GM12878 (cell line): ENCODE measurements around the gene FUT8. TPM values are rescaled to one million over a fixed set of nuclear protein-coding genes. Genes with fewer than 3 reads are reported as not detected.

Experiments used
- ATF7 ChIP-seq: fragments of 450-650 bp; IDR thresholded peaks from 2 replicates; pipeline ENCODE4 v1.6.1; 2016; ENCODE audit warnings: low read depth, mild to moderate bottlenecking
- BMI1 ChIP-seq: fragments of 450-650 bp; IDR thresholded peaks from 2 replicates; pipeline ENCODE4 v1.6.1; 2016; ENCODE audit warnings: mild to moderate bottlenecking, moderate library complexity, borderline replicate concordance
- CEBPB ChIP-seq, 2 experiments: fragments of 150-350 bp in 1 of 2; IDR thresholded peaks; 2 replicates each; pipeline ENCODE4 v1.6.1; 2012 to 2014; ENCODE audit warnings: low read depth in 2 of 2, low read length in 2 of 2, borderline replicate concordance in 1 of 2, inconsistent platforms in 1 of 2
- CREB1 ChIP-seq: IDR thresholded peaks from 2 replicates; pipeline ENCODE4 v1.6.1; 2012; ENCODE audit warnings: low read depth, mild to moderate bottlenecking, inconsistent platforms
- DPF2 ChIP-seq: fragments of 450-650 bp; IDR thresholded peaks from 2 replicates; pipeline ENCODE4 v1.6.1; 2017; ENCODE audit warnings: mild to moderate bottlenecking
- EZH2 ChIP-seq: IDR thresholded peaks from 2 replicates; pipeline ENCODE4 v1.6.1; 2012; ENCODE audit warnings: low read depth, mild to moderate bottlenecking, control low read depth, inconsistent platforms, low read length, borderline replicate concordance; ENCODE audit not compliant: control insufficient read depth
- KAT2A ChIP-seq: conservative IDR thresholded peaks from 2 replicates; pipeline ENCODE4 v1.6.1; 2011; ENCODE audit warnings: low read depth, low read length; ENCODE audit not compliant: control insufficient read depth
- MEF2B ChIP-seq: fragments of 450-650 bp; IDR thresholded peaks from 2 replicates; pipeline ENCODE4 v1.6.1; 2018; ENCODE audit warnings: mild to moderate bottlenecking, moderate library complexity; ENCODE audit not compliant: partially characterized antibody, poor library complexity, severe bottlenecking
- NFYB ChIP-seq: IDR thresholded peaks from 2 replicates; pipeline ENCODE4 v1.6.1; 2011; ENCODE audit warnings: low read depth, mild to moderate bottlenecking, low read length, improper control_type of control experiment, moderate library complexity; ENCODE audit not compliant: insufficient read depth
- NR2C1 ChIP-seq: fragments of 450-650 bp; IDR thresholded peaks from 2 replicates; pipeline ENCODE4 v1.6.1; 2017; ENCODE audit warnings: antibody characterized with exemption, mild to moderate bottlenecking, moderate library complexity
- NRF1 ChIP-seq: conservative IDR thresholded peaks from 2 replicates; pipeline ENCODE4 v1.6.1; 2011; ENCODE audit warnings: mild to moderate bottlenecking, low read depth, low read length, improper control_type of control experiment
- POU2F2 ChIP-seq: IDR thresholded peaks from 3 replicates; pipeline ENCODE4 v1.6.1; 2011; ENCODE audit warnings: low read depth, mild to moderate bottlenecking, low read length, borderline replicate concordance
- RUNX3 ChIP-seq: IDR thresholded peaks from 2 replicates; pipeline ENCODE4 v1.6.1; 2012; ENCODE audit warnings: low read length, inconsistent platforms
- SREBF1 ChIP-seq: IDR thresholded peaks from 2 replicates; pipeline ENCODE4 v1.6.1; 2012; ENCODE audit warnings: mild to moderate bottlenecking, low read length
- SRF ChIP-seq, 2 experiments: IDR thresholded peaks; 2 replicates each; pipeline ENCODE4 v1.6.1; 2011; ENCODE audit warnings: low read depth in 2 of 2, low read length in 2 of 2, mild to moderate bottlenecking in 1 of 2, moderate library complexity in 1 of 2
- TAF1 ChIP-seq: IDR thresholded peaks from 2 replicates; pipeline ENCODE4 v1.6.1; 2011; ENCODE audit warnings: mild to moderate bottlenecking, low read depth, low read length, borderline replicate concordance
- TBL1XR1 ChIP-seq: IDR thresholded peaks from 2 replicates; pipeline ENCODE4 v1.6.1; 2012; ENCODE audit warnings: low read depth, low read length, improper control_type of control experiment
- TCF12 ChIP-seq: IDR thresholded peaks from 2 replicates; pipeline ENCODE4 v1.6.1; 2011; ENCODE audit warnings: low read depth, mild to moderate bottlenecking, low read length
- TCF7 ChIP-seq: IDR thresholded peaks from 2 replicates; pipeline ENCODE4 v1.6.1; 2014; ENCODE audit warnings: antibody characterized with exemption, borderline replicate concordance
- ZNF384 ChIP-seq: IDR thresholded peaks from 2 replicates; pipeline ENCODE4 v1.6.1; 2012; ENCODE audit warnings: low read depth, mild to moderate bottlenecking, low read length, improper control_type of control experiment, borderline replicate concordance
- polyA plus RNA-seq, 11 experiments: library from polyadenylated mRNA; depleted of rRNA in 4 of 11; unstranded in 6 of 11; stranded (reverse) in 5 of 11; fragments of >200 nt; fragmentation: Nextera tagmentation in 4 of 11; fragmentation: Illumina TruSeq in 1 of 11; extraction: Ambion mirVana in 4 of 11; extraction: Trizol in 1 of 11; gene quantifications; 1 replicate in 1 of 11; 2 replicates in 10 of 11; pipeline versions ENCODE4 v1.2.1 to v1.2.3, GENCODE V29; 2011 to 2016; ENCODE audit warnings: inconsistent platforms in 2 of 11, missing spikeins in 2 of 11, low read depth in 1 of 11
- total RNA-seq, 4 experiments: library from RNA; depleted of rRNA in 3 of 4; stranded (reverse); fragments of >200 nt in 3 of 4; fragmentation: Illumina TruSeq in 1 of 4; extraction: Trizol in 1 of 4; gene quantifications; 2 replicates each; pipeline versions ENCODE4 v1.2.1 to v1.2.3, GENCODE V29; 2013 to 2021
- TF ChIP-seq, protein P1 (sequence below): IDR thresholded peaks from 2 replicates; pipeline ENCODE4 v1.6.1; 2011; ENCODE audit warnings: low read depth, low read length, improper control_type of control experiment, borderline replicate concordance
- TF ChIP-seq, protein P2 (sequence below): fragments of 450-650 bp; formaldehyde crosslinking; IDR thresholded peaks from 2 replicates; pipeline ENCODE4 v1.4.0; 2022; ENCODE audit warnings: mild to moderate bottlenecking, moderate library complexity
- TF ChIP-seq, protein P3 (sequence below): fragments of 450-650 bp; IDR thresholded peaks from 2 replicates; pipeline ENCODE4 v1.6.1; 2018; ENCODE audit warnings: borderline replicate concordance, mild to moderate bottlenecking; ENCODE audit not compliant: partially characterized antibody
- TF ChIP-seq, protein P4 (sequence below): IDR thresholded peaks from 2 replicates; pipeline ENCODE4 v1.6.1; 2011; ENCODE audit warnings: borderline replicate concordance, low read depth, mild to moderate bottlenecking, moderate library complexity, low read length; ENCODE audit not compliant: insufficient read depth, poor library complexity, severe bottlenecking

Gene FUT8
- total and polyA plus RNA-seq, 10 of the 15 experiments (the other 5 are each of a cell fraction or from before 2014, with no cell fraction given), result 21.3 to 106 (median 66.3) TPM

DNA sequence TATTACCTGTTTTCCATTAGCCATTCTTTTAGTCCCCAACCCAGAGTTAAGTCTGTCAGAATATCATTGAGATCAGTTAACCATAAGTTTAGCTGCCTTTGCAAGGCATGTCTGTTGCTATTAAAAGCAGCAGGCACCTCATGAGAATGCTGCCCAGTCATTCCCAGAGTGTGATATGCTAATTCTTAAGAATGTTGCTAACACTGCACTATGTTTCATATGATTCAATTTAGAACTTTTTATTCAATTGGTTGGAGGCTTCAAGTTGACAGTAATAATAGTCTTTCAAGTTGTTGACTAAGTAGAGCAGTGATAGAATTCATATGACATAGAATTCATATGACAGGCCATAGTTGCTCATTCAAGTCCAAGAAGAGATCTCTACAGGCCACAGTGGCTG lies 292.3 kb downstream of the FUT8 start (continued):
- TF ChIP-seq NFYB, result no peak
- TF ChIP-seq, protein P1, sequence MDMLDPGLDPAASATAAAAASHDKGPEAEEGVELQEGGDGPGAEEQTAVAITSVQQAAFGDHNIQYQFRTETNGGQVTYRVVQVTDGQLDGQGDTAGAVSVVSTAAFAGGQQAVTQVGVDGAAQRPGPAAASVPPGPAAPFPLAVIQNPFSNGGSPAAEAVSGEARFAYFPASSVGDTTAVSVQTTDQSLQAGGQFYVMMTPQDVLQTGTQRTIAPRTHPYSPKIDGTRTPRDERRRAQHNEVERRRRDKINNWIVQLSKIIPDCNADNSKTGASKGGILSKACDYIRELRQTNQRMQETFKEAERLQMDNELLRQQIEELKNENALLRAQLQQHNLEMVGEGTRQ, result no peak
- no peak for TF ChIP-seq TAF1
- TF ChIP-seq ATF7, result no peak
- no peak for TF ChIP-seq CREB1
- TF ChIP-seq TCF12, result no peak
- no peak for TF ChIP-seq DPF2
- TF ChIP-seq SREBF1, result no peak
- TF ChIP-seq SRF (IDR thresholded peaks at IDR 0.05; ENCODE audit: low read depth in 2 of 2, low read length in 2 of 2), result no peak
- TF ChIP-seq TBL1XR1, result no peak
- TF ChIP-seq CEBPB (IDR thresholded peaks at IDR 0.05; ENCODE audit: borderline replicate concordance in 1 of 2, low read depth in 2 of 2, low read length in 2 of 2), result no peak
- TF ChIP-seq, protein P2, sequence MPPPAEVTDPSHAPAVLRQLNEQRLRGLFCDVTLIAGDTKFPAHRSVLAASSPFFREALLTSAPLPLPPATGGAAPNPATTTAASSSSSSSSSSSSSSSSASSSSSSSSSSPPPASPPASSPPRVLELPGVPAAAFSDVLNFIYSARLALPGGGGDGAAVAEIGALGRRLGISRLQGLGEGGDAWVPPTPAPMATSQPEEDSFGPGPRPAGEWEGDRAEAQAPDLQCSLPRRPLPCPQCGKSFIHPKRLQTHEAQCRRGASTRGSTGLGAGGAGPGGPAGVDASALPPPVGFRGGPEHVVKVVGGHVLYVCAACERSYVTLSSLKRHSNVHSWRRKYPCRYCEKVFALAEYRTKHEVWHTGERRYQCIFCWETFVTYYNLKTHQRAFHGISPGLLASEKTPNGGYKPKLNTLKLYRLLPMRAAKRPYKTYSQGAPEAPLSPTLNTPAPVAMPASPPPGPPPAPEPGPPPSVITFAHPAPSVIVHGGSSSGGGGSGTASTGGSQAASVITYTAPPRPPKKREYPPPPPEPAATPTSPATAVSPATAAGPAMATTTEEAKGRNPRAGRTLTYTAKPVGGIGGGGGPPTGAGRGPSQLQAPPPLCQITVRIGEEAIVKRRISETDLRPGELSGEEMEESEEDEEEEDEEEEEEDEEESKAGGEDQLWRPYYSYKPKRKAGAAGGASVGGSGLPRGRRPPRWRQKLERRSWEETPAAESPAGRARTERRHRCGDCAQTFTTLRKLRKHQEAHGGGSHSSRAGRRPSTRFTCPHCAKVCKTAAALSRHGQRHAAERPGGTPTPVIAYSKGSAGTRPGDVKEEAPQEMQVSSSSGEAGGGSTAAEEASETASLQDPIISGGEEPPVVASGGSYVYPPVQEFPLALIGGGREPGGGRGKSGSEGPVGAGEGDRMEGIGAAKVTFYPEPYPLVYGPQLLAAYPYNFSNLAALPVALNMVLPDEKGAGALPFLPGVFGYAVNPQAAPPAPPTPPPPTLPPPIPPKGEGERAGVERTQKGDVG (CRISPR knock-in tag), result no peak
- TF ChIP-seq BMI1, result no peak
- peak; percentile 22; the same call in 1 of the 2 replicates for TF ChIP-seq RUNX3
- no peak for TF ChIP-seq NRF1
- no peak for TF ChIP-seq KAT2A
- no peak for TF ChIP-seq EZH2
- no peak for TF ChIP-seq NR2C1
- peak; percentile 43 for TF ChIP-seq MEF2B
- TF ChIP-seq POU2F2, result peak; percentile 87
- TF ChIP-seq, protein P3, sequence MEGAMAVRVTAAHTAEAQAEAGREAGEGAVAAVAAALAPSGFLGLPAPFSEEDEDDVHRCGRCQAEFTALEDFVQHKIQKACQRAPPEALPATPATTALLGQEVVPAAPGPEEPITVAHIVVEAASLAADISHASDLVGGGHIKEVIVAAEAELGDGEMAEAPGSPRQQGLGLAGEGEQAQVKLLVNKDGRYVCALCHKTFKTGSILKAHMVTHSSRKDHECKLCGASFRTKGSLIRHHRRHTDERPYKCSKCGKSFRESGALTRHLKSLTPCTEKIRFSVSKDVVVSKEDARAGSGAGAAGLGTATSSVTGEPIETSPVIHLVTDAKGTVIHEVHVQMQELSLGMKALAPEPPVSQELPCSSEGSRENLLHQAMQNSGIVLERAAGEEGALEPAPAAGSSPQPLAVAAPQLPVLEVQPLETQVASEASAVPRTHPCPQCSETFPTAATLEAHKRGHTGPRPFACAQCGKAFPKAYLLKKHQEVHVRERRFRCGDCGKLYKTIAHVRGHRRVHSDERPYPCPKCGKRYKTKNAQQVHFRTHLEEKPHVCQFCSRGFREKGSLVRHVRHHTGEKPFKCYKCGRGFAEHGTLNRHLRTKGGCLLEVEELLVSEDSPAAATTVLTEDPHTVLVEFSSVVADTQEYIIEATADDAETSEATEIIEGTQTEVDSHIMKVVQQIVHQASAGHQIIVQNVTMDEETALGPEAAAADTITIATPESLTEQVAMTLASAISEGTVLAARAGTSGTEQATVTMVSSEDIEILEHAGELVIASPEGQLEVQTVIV, result no peak
- no peak for TF ChIP-seq TCF7
- TF ChIP-seq, protein P4, sequence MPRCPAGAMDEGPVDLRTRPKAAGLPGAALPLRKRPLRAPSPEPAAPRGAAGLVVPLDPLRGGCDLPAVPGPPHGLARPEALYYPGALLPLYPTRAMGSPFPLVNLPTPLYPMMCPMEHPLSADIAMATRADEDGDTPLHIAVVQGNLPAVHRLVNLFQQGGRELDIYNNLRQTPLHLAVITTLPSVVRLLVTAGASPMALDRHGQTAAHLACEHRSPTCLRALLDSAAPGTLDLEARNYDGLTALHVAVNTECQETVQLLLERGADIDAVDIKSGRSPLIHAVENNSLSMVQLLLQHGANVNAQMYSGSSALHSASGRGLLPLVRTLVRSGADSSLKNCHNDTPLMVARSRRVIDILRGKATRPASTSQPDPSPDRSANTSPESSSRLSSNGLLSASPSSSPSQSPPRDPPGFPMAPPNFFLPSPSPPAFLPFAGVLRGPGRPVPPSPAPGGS, result no peak
- TF ChIP-seq ZNF384, result no peak
